ENCODE measurements around the gene ISL2. TPM values are rescaled to one million over a fixed set of nuclear protein-coding genes. Genes with fewer than 3 reads are reported as not detected.

The ISL2 gene
- total RNA-seq, 2 donors from 2014 or later, result 0.77 to 2.4 TPM

DNA sequence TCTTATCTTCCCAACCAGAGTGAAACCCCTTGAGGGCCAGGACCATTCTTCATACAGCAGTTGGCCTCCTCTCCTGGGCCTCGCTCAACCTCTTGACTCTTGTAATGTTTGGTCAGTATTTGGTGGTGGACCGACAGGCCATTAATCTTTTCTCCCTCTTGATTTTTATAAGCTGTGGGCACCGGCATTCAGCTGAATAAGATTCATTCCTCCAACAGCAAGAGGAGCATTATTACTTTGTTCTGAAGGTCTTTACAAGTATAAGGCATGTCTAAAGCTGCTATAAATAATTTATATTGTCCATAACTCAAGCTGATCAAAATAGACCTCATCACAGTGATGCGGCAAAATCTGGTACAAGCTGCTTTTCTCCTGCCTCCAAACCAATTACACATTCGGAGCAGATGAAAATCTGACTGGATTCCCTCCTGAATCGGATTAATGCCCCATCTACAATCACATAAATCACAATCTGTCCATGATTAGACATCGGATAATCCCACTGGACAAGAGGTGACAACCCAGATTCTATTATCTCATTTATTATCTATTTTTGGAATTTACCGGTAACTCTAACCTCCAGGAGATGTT, 8.4 kb upstream of the ISL2 start:
- H3K36me3 ChIP-seq, result no peaks in the 10 kb centered on the region
- 56% methylated on average over 8 of the region's 8 CpGs for WGBS
- no peak for DNase-seq (ENCODE audit: low spot score)
- TF ChIP-seq POLR2A (IDR thresholded peaks at IDR 0.05), result no peak
- no peak for TF ChIP-seq POLR2AphosphoS5 (IDR thresholded peaks at IDR 0.05)
- TF ChIP-seq, protein P1, sequence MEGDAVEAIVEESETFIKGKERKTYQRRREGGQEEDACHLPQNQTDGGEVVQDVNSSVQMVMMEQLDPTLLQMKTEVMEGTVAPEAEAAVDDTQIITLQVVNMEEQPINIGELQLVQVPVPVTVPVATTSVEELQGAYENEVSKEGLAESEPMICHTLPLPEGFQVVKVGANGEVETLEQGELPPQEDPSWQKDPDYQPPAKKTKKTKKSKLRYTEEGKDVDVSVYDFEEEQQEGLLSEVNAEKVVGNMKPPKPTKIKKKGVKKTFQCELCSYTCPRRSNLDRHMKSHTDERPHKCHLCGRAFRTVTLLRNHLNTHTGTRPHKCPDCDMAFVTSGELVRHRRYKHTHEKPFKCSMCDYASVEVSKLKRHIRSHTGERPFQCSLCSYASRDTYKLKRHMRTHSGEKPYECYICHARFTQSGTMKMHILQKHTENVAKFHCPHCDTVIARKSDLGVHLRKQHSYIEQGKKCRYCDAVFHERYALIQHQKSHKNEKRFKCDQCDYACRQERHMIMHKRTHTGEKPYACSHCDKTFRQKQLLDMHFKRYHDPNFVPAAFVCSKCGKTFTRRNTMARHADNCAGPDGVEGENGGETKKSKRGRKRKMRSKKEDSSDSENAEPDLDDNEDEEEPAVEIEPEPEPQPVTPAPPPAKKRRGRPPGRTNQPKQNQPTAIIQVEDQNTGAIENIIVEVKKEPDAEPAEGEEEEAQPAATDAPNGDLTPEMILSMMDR (IDR thresholded peaks at IDR 0.05), result no peak
- intact Hi-C loops (cut with DNase I), result no loop called here
- H3K27ac ChIP-seq, result no peak overlapping the region
- no peaks in the 10 kb centered on the region for H3K4me1 ChIP-seq (replicated peaks)
- H3K9me3 ChIP-seq, result no peaks in the 10 kb centered on the region
- H3K27me3 ChIP-seq (replicated peaks; ENCODE audit: insufficient read depth), result no peaks in the 10 kb centered on the region
- H3K4me3 ChIP-seq, result no peak overlapping the region

- intact Hi-C loops (cut with DNase I), result no loop called here
- no peak for DNase-seq (ENCODE audit: low spot score)
- no peaks in the 10 kb centered on the region for H3K9me3 ChIP-seq
- no peak for TF ChIP-seq POLR2AphosphoS5 (IDR thresholded peaks at IDR 0.05)
- no peak for TF ChIP-seq POLR2A (IDR thresholded peaks at IDR 0.05)
- TF ChIP-seq, protein P1 (IDR thresholded peaks at IDR 0.05), result no peak
- 75% methylated on average over 4 of the region's 4 CpGs for WGBS
- no peak overlapping the region for H3K4me3 ChIP-seq
- no peaks in the 10 kb centered on the region for H3K36me3 ChIP-seq
- H3K4me1 ChIP-seq (replicated peaks), result no peaks in the 10 kb centered on the region
- no peaks in the 10 kb centered on the region for H3K27me3 ChIP-seq (replicated peaks; ENCODE audit: insufficient read depth)
- no peak overlapping the region for H3K27ac ChIP-seq
These were observed 7.6 kb upstream of the ISL2 start for GRCh38 chr15:76328958-76329357.

DNA sequence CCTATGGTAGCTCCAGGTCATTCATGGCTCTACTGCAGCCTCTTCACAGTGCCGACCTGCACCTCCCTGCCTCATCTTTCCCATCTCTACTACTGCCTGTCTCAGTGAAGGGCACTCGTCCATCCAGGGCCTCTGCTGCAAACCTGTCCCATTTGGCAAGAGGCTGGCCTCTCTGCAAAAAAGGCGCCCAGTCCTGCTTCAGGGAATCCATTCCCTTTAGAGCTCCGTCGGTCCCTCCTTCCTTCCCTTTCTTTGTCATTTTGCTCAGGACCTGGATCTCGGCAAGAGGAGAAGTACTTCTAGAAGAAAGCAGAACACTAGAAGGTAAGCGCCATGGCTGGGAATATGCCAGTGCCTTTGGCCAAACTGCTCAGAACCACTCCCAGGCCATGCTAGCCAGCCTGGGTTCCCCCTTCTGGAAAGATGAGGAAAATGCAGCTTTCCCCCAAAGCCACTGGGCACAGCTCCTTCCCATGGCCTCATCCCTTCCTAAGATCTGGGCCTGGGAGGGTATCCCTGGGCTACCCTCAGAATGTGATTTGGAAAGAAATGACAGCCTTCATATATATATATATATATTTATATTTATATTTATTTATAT, 6.4 kb upstream of the ISL2 start:
- intact Hi-C loops (cut with DNase I), result no loop called here
- WGBS, result 76% methylated on average over 7 of the region's 7 CpGs
- no peak overlapping the region for H3K27ac ChIP-seq
- no peaks in the 10 kb centered on the region for H3K36me3 ChIP-seq
- no peak for DNase-seq (ENCODE audit: low spot score)
- TF ChIP-seq POLR2A (IDR thresholded peaks at IDR 0.05) (no peak), POLR2AphosphoS5 (IDR thresholded peaks at IDR 0.05) (no peak)
- TF ChIP-seq, protein P1 (IDR thresholded peaks at IDR 0.05), result peak in 2 of 4 experiments; percentile 29 to 47
- H3K27me3 ChIP-seq (replicated peaks; ENCODE audit: insufficient read depth), result no peaks in the 10 kb centered on the region
- H3K4me3 ChIP-seq, result no peak overlapping the region
- no peaks in the 10 kb centered on the region for H3K9me3 ChIP-seq
- no peaks in the 10 kb centered on the region for H3K4me1 ChIP-seq (replicated peaks)

DNA sequence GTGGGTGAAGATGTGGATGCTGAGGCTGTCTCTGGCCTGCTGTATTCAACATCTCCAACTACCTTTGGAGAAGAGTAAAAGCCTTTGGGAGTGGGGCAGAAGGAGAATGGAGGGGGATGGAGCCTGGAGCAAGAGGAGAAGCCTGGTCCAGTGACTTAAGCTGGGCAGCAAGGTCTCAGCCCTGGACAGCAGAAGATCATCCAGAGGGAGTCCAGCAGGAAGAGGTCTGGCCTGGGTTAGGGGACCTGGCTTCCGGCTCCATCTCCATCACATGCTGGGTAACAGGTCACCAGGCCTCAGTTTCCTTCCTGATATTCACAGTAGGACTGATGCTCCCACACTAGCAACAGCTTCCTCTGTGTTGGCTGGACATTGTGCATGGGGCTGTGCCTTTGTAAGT, 3.8 kb upstream of the ISL2 start:
- no peak for DNase-seq (ENCODE audit: low spot score)
- no peak for TF ChIP-seq POLR2A (IDR thresholded peaks at IDR 0.05)
- TF ChIP-seq, protein P1 (IDR thresholded peaks at IDR 0.05), result no peak
- TF ChIP-seq POLR2AphosphoS5 (IDR thresholded peaks at IDR 0.05), result no peak
- H3K4me3 ChIP-seq, result no peak overlapping the region
- no peaks in the 10 kb centered on the region for H3K4me1 ChIP-seq (replicated peaks)
- 100% methylated on average over 1 of the region's 1 CpG for WGBS
- H3K27ac ChIP-seq, result no peak overlapping the region
- H3K36me3 ChIP-seq, result no peaks in the 10 kb centered on the region
- intact Hi-C loops (cut with DNase I), result no loop called here
- no peaks in the 10 kb centered on the region for H3K9me3 ChIP-seq
- peaks cover 18% of the 10 kb centered on the region for H3K27me3 ChIP-seq (replicated peaks; ENCODE audit: insufficient read depth)

- H3K36me3 ChIP-seq, result no peaks in the 10 kb centered on the region
- intact Hi-C loops (cut with DNase I), result no loop called here
- no peak overlapping the region for H3K4me3 ChIP-seq
- no peaks in the 10 kb centered on the region for H3K9me3 ChIP-seq
- no peaks in the 10 kb centered on the region for H3K4me1 ChIP-seq (replicated peaks)
- H3K27ac ChIP-seq, result no peak overlapping the region
- TF ChIP-seq, protein P1 (IDR thresholded peaks at IDR 0.05), result no peak
- TF ChIP-seq POLR2AphosphoS5 (IDR thresholded peaks at IDR 0.05), result no peak
- DNase-seq (ENCODE audit: low spot score), result no peak
- H3K27me3 ChIP-seq (replicated peaks; ENCODE audit: insufficient read depth), result peaks cover 23% of the 10 kb centered on the region
- WGBS, result 94% methylated on average over 1 of the region's 1 CpG
These were observed 3.3 kb upstream of the ISL2 start for GRCh38 chr15:76333309-76333708.

Measured in prostate gland (tissue), 2 donors.